GM19397 (cell line): Measurements from ENCODE around the gene EDNRB.

Source experiments
- ATAC-seq: cut with Tn5 transposase; IDR thresholded peaks from one replicate; pipeline ENCODE4 v1.9.1; 2021; ENCODE audit warnings: mild to moderate bottlenecking, moderate library complexity; ENCODE audit not compliant: unreplicated experiment

EDNRB gene

GRCh38 chr13:77846173-77846572, 72.5 kb downstream of the EDNRB start:
- ATAC-seq: peak; percentile 57
